Endothelial cell of umbilical vein (primary cell): ENCODE results near the gene UBE2QL1. TPM values are rescaled to one million over a fixed set of nuclear protein-coding genes. Genes with fewer than 3 reads are reported as not detected.

Experiments
- BruUV-seq: library from RNA; stranded (reverse); fragments of 400-500 nt; replicated peaks from 2 replicates; lab custom pipeline; 2021; lab: Mats Ljungman, UMichigan
- CTCF ChIA-PET: fragments of 300-600, 350-600 bp; sonication (Branson Sonifier 250); formaldehyde crosslinking; loops from one replicate; lab custom pipeline; 2021; ENCODE audit warnings: antibody characterized with exemption, inconsistent platforms; lab: Charles Lee
- POLR2A ChIA-PET: fragments of 300-600, 350-600 bp; sonication (Branson Sonifier 250); formaldehyde crosslinking; loops from one replicate; lab custom pipeline; 2021; ENCODE audit warnings: antibody characterized with exemption, inconsistent platforms; lab: Charles Lee
- DNase-seq: peaks from one replicate; pipeline ENCODE4 v3.0.0-alpha.2; 2011; ENCODE audit warnings: low read depth, low spot score
- FAIRE-seq: peaks from 2 replicates; lab custom pipeline; 2011; peaks lifted over from hg19 to GRCh38; lab: Jason Lieb, UNC
- H2AFZ ChIP-seq: 2 replicates; pipeline ENCODE4 v1.6.0; 2012; ENCODE audit warnings: low read depth, low read length, control low read depth, inconsistent platforms
- H3K27ac ChIP-seq: 2 replicates; pipeline ENCODE4 v1.5.1; 2011; ENCODE audit warnings: low read depth, mild to moderate bottlenecking, control low read depth, low read length, moderate library complexity; ENCODE audit not compliant: insufficient read depth
- H3K27me3 ChIP-seq, 2 experiments: 2 replicates each; pipeline versions ENCODE4 v1.6.0 to v1.6.1; 2011; ENCODE audit warnings: low read length in 2 of 2, mixed read lengths in 1 of 2; ENCODE audit not compliant: control insufficient read depth in 2 of 2, insufficient read depth in 2 of 2
- H3K36me3 ChIP-seq, 2 experiments: 2 replicates in 1 of 2; 3 replicates in 1 of 2; pipeline ENCODE4 v1.5.1; 2011; ENCODE audit warnings: low read length in 2 of 2, mild to moderate bottlenecking in 1 of 2, moderate library complexity in 1 of 2; ENCODE audit not compliant: control insufficient read depth in 2 of 2, insufficient read depth in 2 of 2; ENCODE audit errors: extremely low read depth in 1 of 2
- H3K4me1 ChIP-seq: 3 replicates; pipeline ENCODE4 v1.5.1; 2011; ENCODE audit warnings: mild to moderate bottlenecking, low read length; ENCODE audit not compliant: control insufficient read depth, insufficient read depth; ENCODE audit errors: extremely low read depth
- H3K4me2 ChIP-seq: 2 replicates; pipeline ENCODE4 v1.6.1; 2011; ENCODE audit warnings: low read length, control low read depth, mixed read lengths; ENCODE audit not compliant: insufficient read depth
- H3K4me3 ChIP-seq, 3 experiments: fragments of 200-600 bp in 1 of 3; sonication (generic), shearing (Covaris generic) in 1 of 3; replicated peaks in 1 of 3; 2 replicates each; pipeline ENCODE4 v1.5.1; 2011 to 2016; ENCODE audit warnings: control low read depth in 3 of 3, low read length in 3 of 3, mild to moderate bottlenecking in 2 of 3, inconsistent platforms in 1 of 3, low read depth in 1 of 3, moderate library complexity in 1 of 3; ENCODE audit not compliant: insufficient read depth in 1 of 3
- H3K79me2 ChIP-seq: 2 replicates; pipeline ENCODE4 v1.6.0; 2012; ENCODE audit warnings: low read length, inconsistent platforms; ENCODE audit not compliant: control insufficient read depth, insufficient read depth
- H3K9ac ChIP-seq: replicated peaks from 2 replicates; pipeline ENCODE3; 2011; ENCODE audit warnings: low read length, control low read depth; ENCODE audit not compliant: insufficient read depth; ENCODE audit errors: extremely low read depth
- H3K9me1 ChIP-seq: replicated peaks from 3 replicates; pipeline ENCODE4 v1.6.0; 2011; ENCODE audit warnings: mild to moderate bottlenecking, low read length; ENCODE audit not compliant: control insufficient read depth, insufficient read depth; ENCODE audit errors: extremely low read depth
- H3K9me3 ChIP-seq: replicated peaks from 2 replicates; pipeline ENCODE4 v1.5.1; 2012; ENCODE audit warnings: low read length, inconsistent platforms; ENCODE audit not compliant: control insufficient read depth, insufficient read depth
- H4K20me1 ChIP-seq: replicated peaks from 2 replicates; pipeline ENCODE3; 2011; ENCODE audit warnings: mild to moderate bottlenecking, low read length; ENCODE audit not compliant: control insufficient read depth, insufficient read depth; ENCODE audit errors: extremely low read depth
- EZH2 ChIP-seq: IDR thresholded peaks from 2 replicates; pipeline ENCODE4 v1.6.1; 2012; ENCODE audit warnings: borderline replicate concordance, low read depth, mild to moderate bottlenecking, moderate library complexity, low read length, inconsistent platforms; ENCODE audit not compliant: severe bottlenecking
- FOS ChIP-seq: IDR thresholded peaks from 2 replicates; pipeline ENCODE4 v1.6.1; 2011; ENCODE audit warnings: mild to moderate bottlenecking, low read length, moderate library complexity, borderline replicate concordance; ENCODE audit not compliant: insufficient read depth
- GATA2 ChIP-seq: IDR thresholded peaks from 2 replicates; pipeline ENCODE4 v1.7.0; 2011; ENCODE audit warnings: low read depth, mild to moderate bottlenecking, moderate library complexity, mixed read lengths, low read length; ENCODE audit not compliant: insufficient read length, insufficient read depth
- JUN ChIP-seq: IDR thresholded peaks from 2 replicates; pipeline ENCODE4 v1.6.1; 2011; ENCODE audit warnings: borderline replicate concordance, low read depth; ENCODE audit not compliant: insufficient read length, insufficient read depth
- MYC ChIP-seq: IDR thresholded peaks from one replicate; pipeline ENCODE4 v1.6.1; 2011; ENCODE audit warnings: mild to moderate bottlenecking, low read depth, low read length
- POLR2A ChIP-seq: IDR thresholded peaks from 2 replicates; pipeline ENCODE4 v1.6.1; 2012; ENCODE audit warnings: low read depth, mild to moderate bottlenecking, control low read depth, low read length
- POLR2AphosphoS5 ChIP-seq: IDR thresholded peaks from 2 replicates; pipeline ENCODE4 v1.6.1; 2012; ENCODE audit warnings: low read depth, mild to moderate bottlenecking, control low read depth, low read length, moderate library complexity; ENCODE audit not compliant: insufficient read depth
- dilution Hi-C: fragments of 300-500 bp; cut with MboI; formaldehyde crosslinking; loops from one replicate; pipeline ENCODE4 v1.15.0; 2019; ENCODE audit warnings: low sequenced_read_pairs; ENCODE audit not compliant: extremely low pct_ligation_motif_present
- intact Hi-C: fragments of 100-400 bp; cut with micrococcal nuclease; formaldehyde crosslinking; loops from one replicate; pipeline ENCODE4 v1.10.0; 2022
- polyA plus RNA-seq, 4 experiments: library from polyadenylated mRNA; depleted of rRNA in 3 of 4; stranded (reverse) in 3 of 4; unstranded in 1 of 4; fragments of >200 nt; gene quantifications; 2 replicates each; pipeline versions ENCODE4 v1.2.1 to v1.2.3, GENCODE V29; 2011 to 2012; ENCODE audit warnings: missing spikeins in 1 of 4
- total RNA-seq: library from RNA; stranded (reverse); gene quantifications from 2 replicates; pipeline ENCODE4 v1.2.3, GENCODE V29; 2021
- TF ChIP-seq, protein P1 (sequence below), 2 donors: IDR thresholded peaks; 1 replicate in 1 of 2; 2 replicates in 1 of 2; pipeline ENCODE4 v1.5.1; 2011; ENCODE audit warnings: low read length in 2 of 2, mild to moderate bottlenecking in 2 of 2, moderate library complexity in 2 of 2, control low read depth in 1 of 2, inconsistent platforms in 1 of 2, low read depth in 1 of 2; ENCODE audit not compliant: insufficient read depth in 1 of 2; ENCODE audit errors: extremely low read depth in 1 of 2
- TF ChIP-seq, protein P2 (sequence below): IDR thresholded peaks from 2 replicates; pipeline ENCODE4 v1.6.1; 2011; ENCODE audit not compliant: insufficient read depth, insufficient read length

UBE2QL1 gene
- total and polyA plus RNA-seq, 2 donors (not counting 3 experiments of a cell fraction or from before 2014, with no cell fraction given) = 0.04 to 0.15 TPM

DNA sequence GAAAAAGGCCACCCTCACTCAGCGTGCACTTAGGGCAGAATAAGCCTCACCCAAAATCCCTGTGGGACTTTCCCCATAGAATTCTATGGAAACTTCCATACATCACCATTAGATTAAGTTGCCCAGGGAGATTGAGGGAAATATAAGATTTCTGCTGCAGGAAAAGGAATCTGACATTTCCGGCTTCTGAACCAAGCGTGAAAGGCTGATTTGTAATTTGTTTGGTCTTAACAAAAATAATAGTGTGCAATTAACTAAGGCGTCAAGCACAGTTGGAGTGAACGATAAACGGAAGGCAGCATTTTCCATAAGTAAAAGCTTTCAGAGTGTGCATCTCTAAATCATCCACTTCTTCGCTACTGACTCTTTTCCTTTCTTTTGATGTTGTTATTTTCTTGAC lies 14.0 kb downstream of the UBE2QL1 start:
- Histone ChIP-seq H3K27me3 (no peaks in the 10 kb centered on the region), H3K36me3 (no peaks in the 10 kb centered on the region), H3K4me1 (no peaks in the 10 kb centered on the region), H3K4me3 (no peak overlapping the region), H3K9me3 (no peaks in the 10 kb centered on the region), H2AFZ (no peak overlapping the region), H4K20me1 (no peaks in the 10 kb centered on the region), H3K4me2 (no peak overlapping the region), H3K9ac (no peak overlapping the region), H3K79me2 (no peaks in the 10 kb centered on the region), H3K27ac (no peak overlapping the region), H3K9me1 (no peaks in the 10 kb centered on the region)
- dilution Hi-C loops = no loop called here
- no peak for FAIRE-seq
- ChIA-PET POLR2A (no interaction called here), CTCF (no interaction called here)
- no TSS peak for BruUV-seq
- TF ChIP-seq POLR2A (no peak), FOS (no peak), JUN (no peak), GATA2 (no peak), MYC (no peak), POLR2AphosphoS5 (no peak), EZH2 (no peak)
- TF ChIP-seq, protein P1, sequence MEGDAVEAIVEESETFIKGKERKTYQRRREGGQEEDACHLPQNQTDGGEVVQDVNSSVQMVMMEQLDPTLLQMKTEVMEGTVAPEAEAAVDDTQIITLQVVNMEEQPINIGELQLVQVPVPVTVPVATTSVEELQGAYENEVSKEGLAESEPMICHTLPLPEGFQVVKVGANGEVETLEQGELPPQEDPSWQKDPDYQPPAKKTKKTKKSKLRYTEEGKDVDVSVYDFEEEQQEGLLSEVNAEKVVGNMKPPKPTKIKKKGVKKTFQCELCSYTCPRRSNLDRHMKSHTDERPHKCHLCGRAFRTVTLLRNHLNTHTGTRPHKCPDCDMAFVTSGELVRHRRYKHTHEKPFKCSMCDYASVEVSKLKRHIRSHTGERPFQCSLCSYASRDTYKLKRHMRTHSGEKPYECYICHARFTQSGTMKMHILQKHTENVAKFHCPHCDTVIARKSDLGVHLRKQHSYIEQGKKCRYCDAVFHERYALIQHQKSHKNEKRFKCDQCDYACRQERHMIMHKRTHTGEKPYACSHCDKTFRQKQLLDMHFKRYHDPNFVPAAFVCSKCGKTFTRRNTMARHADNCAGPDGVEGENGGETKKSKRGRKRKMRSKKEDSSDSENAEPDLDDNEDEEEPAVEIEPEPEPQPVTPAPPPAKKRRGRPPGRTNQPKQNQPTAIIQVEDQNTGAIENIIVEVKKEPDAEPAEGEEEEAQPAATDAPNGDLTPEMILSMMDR (IDR thresholded peaks at IDR 0.05; ENCODE audit: extremely low read depth in 1 of 2, insufficient read depth in 1 of 2, low read depth in 1 of 2, low read length in 2 of 2) = no peak
- TF ChIP-seq, protein P2, sequence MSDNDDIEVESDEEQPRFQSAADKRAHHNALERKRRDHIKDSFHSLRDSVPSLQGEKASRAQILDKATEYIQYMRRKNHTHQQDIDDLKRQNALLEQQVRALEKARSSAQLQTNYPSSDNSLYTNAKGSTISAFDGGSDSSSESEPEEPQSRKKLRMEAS = no peak
- intact Hi-C loops = no loop called here
- DNase-seq = no peak
